ENCODE results near the gene AIF1L.

Gene AIF1L

GRCh38 chr9:131096269-131097125, at the start of gene AIF1L:
Gene AIF1L, plus strand, starts transcription at chr9:131096531. Its CDS starts 99 bp downstream, at chr9:131096630.
- no peak for DNase-seq

GRCh38 chr9:131046581-131047202, 49.6 kb upstream of the AIF1L start:
- peak; percentile 66 for DNase-seq

- no peak for DNase-seq
Measured at GRCh38 chr9:131048332-131048731, 48.0 kb upstream of the AIF1L start.

GRCh38 chr9:131048820-131049219, 47.5 kb upstream of the AIF1L start:
- no peak for DNase-seq

GRCh38 chr9:131049829-131050715, 46.3 kb upstream of the AIF1L start:
- no peak for DNase-seq

GRCh38 chr9:131050831-131051230, 45.5 kb upstream of the AIF1L start:
- DNase-seq, result no peak

GRCh38 chr9:131051592-131052517, 44.5 kb upstream of the AIF1L start:
- no peak for DNase-seq

GRCh38 chr9:131053896-131054295, 42.4 kb upstream of the AIF1L start:
- no peak for DNase-seq

- no peak for DNase-seq
Measured at GRCh38 chr9:131056781-131057506, 39.4 kb upstream of the AIF1L start.

- no peak for DNase-seq
Measured at GRCh38 chr9:131060900-131061630, 35.3 kb upstream of the AIF1L start.

- DNase-seq, result no peak
Measured at GRCh38 chr9:131062969-131063368, 33.4 kb upstream of the AIF1L start.

GRCh38 chr9:131065599-131065998, 30.7 kb upstream of the AIF1L start:
- DNase-seq, result no peak

GRCh38 chr9:131067625-131068024, 28.7 kb upstream of the AIF1L start:
- DNase-seq, result no peak

GRCh38 chr9:131068076-131068816, 28.1 kb upstream of the AIF1L start:
- DNase-seq, result no peak

- no peak for DNase-seq
Measured at GRCh38 chr9:131069699-131070098, 26.6 kb upstream of the AIF1L start.

- no peak for DNase-seq
Measured at GRCh38 chr9:131072107-131072870, 24.0 kb upstream of the AIF1L start.

GRCh38 chr9:131072871-131073237, 23.5 kb upstream of the AIF1L start:
- no peak for DNase-seq

- DNase-seq, result no peak
Measured at GRCh38 chr9:131076347-131077195, 19.8 kb upstream of the AIF1L start.
